Mesendoderm (in vitro differentiated cells): ENCODE results near the gene ADAM22.
A peak's percentile ranks its signal among the peaks of the same experiment; 100 is the strongest.
"Not testable (repeated sequence)": the region's sequence is repeated elsewhere in the genome, so short reads cannot be mapped to it uniquely, and the experiment has no call there.

Experiments used
- DNase-seq: peaks from one replicate; pipeline ENCODE4 v3.0.0; 2013
- H2AK5ac ChIP-seq: 2 replicates; pipeline ENCODE4 v1.6.1; 2013; ENCODE audit warnings: low read length, inconsistent platforms
- H2BK120ac ChIP-seq: 2 replicates; pipeline ENCODE4 v1.6.1; 2013; ENCODE audit warnings: low read depth, mild to moderate bottlenecking, low read length, moderate library complexity, mixed read lengths
- H2BK15ac ChIP-seq: replicated peaks from 2 replicates; pipeline ENCODE4 v1.6.1; 2013; ENCODE audit warnings: low read depth, mild to moderate bottlenecking, moderate library complexity
- H2BK5ac ChIP-seq: 2 replicates; pipeline ENCODE4 v1.6.1; 2013; ENCODE audit warnings: low read length, inconsistent platforms
- H3K18ac ChIP-seq: 2 replicates; pipeline ENCODE4 v1.6.1; 2013; ENCODE audit warnings: mild to moderate bottlenecking, low read length, mixed read lengths
- H3K23ac ChIP-seq: one replicate; pipeline ENCODE4 v1.6.1; 2013; ENCODE audit warnings: low read length
- H3K27ac ChIP-seq: 2 replicates; pipeline ENCODE4 v1.5.1; 2013; ENCODE audit warnings: low read depth, mild to moderate bottlenecking, inconsistent platforms, low read length, moderate library complexity
- H3K27me3 ChIP-seq: 2 replicates; pipeline ENCODE4 v1.6.1; 2013; ENCODE audit warnings: low read length, control low read depth, mild to moderate bottlenecking, inconsistent platforms; ENCODE audit not compliant: insufficient read depth, poor library complexity
- H3K36me3 ChIP-seq: 2 replicates; pipeline ENCODE4 v1.6.1; 2013; ENCODE audit warnings: low read length, inconsistent platforms; ENCODE audit not compliant: control insufficient read depth, insufficient read depth
- H3K4ac ChIP-seq: one replicate; pipeline ENCODE4 v1.6.1; 2013; ENCODE audit warnings: low read depth, mild to moderate bottlenecking, low read length, moderate library complexity
- H3K4me1 ChIP-seq: 2 replicates; pipeline ENCODE4 v1.6.1; 2013; ENCODE audit warnings: low read depth, low read length, inconsistent platforms; ENCODE audit not compliant: control insufficient read depth
- H3K4me2 ChIP-seq: 2 replicates; pipeline ENCODE4 v1.6.1; 2013; ENCODE audit warnings: low read length
- H3K4me3 ChIP-seq: 2 replicates; pipeline ENCODE4 v1.5.1; 2013; ENCODE audit warnings: mild to moderate bottlenecking, low read length
- H3K56ac ChIP-seq: one replicate; pipeline ENCODE4 v1.6.1; 2013; ENCODE audit warnings: low read length
- H3K79me1 ChIP-seq: 2 replicates; pipeline ENCODE4 v1.6.1; 2013; ENCODE audit warnings: low read length, inconsistent platforms
- H3K79me2 ChIP-seq: 2 replicates; pipeline ENCODE4 v1.6.1; 2013; ENCODE audit warnings: mild to moderate bottlenecking, low read length; ENCODE audit not compliant: control insufficient read depth, insufficient read depth
- H3K9ac ChIP-seq: 2 replicates; pipeline ENCODE4 v1.6.1; 2013; ENCODE audit warnings: low read length, inconsistent platforms
- H4K5ac ChIP-seq: one replicate; pipeline ENCODE4 v1.6.1; 2013; ENCODE audit warnings: low read length
- H4K8ac ChIP-seq: one replicate; pipeline ENCODE4 v1.6.1; 2013; ENCODE audit warnings: low read depth, mild to moderate bottlenecking, control low read depth, low read length, moderate library complexity
- WGBS: extraction: QIAGEN DNeasy Blood & Tissue Kit; methylation state at CpG from one replicate; pipeline ENCODE4 v1.1.7; 2013; ENCODE audit warnings: low lambda C conversion rate, missing lambda C conversion rate; ENCODE audit not compliant: insufficient coverage; ENCODE audit errors: extremely low coverage; 5-methylcytosine and 5-hydroxymethylcytosine counted together

The ADAM22 gene

DNA sequence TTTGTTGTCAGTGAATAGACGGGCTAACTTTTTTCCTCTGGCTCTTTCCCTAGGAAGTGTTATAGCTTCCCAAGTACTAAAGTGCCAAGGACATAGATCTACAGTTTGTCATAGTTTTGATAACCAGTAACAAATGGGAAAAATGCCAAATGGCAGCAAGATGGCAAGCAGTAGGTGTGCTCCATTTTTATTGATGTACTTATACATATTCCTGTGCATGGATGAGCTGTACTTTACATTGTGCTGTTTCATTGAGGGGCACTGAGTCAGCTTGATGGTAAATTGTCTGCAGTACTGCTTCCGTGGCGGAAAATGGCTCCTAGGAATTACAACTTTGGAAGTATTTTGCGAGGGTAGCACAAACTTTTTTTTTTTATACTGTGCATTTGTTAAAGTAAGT lies 7.1 kb downstream of the ADAM22 start:
- Histone ChIP-seq H4K5ac (no peak overlapping the region), H3K9ac (no peak overlapping the region), H3K79me1 (no peaks in the 10 kb centered on the region), H3K27me3 (no peaks in the 10 kb centered on the region), H3K23ac (no peak overlapping the region), H2AK5ac (no peak overlapping the region), H3K56ac (no peak overlapping the region), H3K18ac (no peak overlapping the region), H3K79me2 (no peaks in the 10 kb centered on the region), H4K8ac (no peak overlapping the region), H3K4ac (no peak overlapping the region), H3K36me3 (no peaks in the 10 kb centered on the region), H3K27ac (no peak overlapping the region), H3K4me3 (no peak overlapping the region), H2BK120ac (no peak overlapping the region), H2BK15ac (no peak overlapping the region), H2BK5ac (no peak overlapping the region), H3K4me1 (no peaks in the 10 kb centered on the region), H3K4me2 (no peak overlapping the region)
- DNase-seq: no peak
- no CpG with 5 or more reads among the region's 4 CpGs for WGBS

DNA sequence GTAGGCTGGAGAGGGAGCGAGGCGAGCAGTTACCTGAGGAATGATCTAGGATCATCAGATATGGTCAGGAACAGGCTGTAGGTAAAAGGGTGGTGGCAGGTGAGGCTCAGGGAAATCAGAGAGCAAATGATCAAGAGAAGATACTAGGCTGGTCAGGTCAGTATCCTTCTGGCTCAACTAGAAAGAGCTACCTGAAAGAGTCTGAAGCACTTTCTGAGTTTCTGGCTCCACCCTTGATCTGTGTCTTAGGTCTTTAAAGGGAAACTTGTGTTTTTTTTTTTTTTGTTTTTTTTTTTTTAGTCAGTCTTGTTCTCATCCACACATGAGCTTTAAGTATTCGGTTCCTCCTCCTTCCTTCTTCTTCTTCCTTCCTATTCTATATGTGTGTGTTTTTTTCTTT lies 10.5 kb downstream of the ADAM22 start:
- H3K4me1 ChIP-seq: no peaks in the 10 kb centered on the region
- no CpG with 5 or more reads among the region's 3 CpGs for WGBS
- no peaks in the 10 kb centered on the region for H3K36me3 ChIP-seq
- H4K5ac ChIP-seq: no peak overlapping the region
- H3K79me1 ChIP-seq: no peaks in the 10 kb centered on the region
- H2BK120ac ChIP-seq: no peak overlapping the region
- no peak overlapping the region for H3K4ac ChIP-seq
- DNase-seq: no peak
- no peak overlapping the region for H2BK15ac ChIP-seq
- H4K8ac ChIP-seq: no peak overlapping the region
- no peak overlapping the region for H2AK5ac ChIP-seq
- no peak overlapping the region for H3K27ac ChIP-seq
- no peak overlapping the region for H3K9ac ChIP-seq
- no peak overlapping the region for H3K23ac ChIP-seq
- no peak overlapping the region for H3K4me2 ChIP-seq
- no peaks in the 10 kb centered on the region for H3K79me2 ChIP-seq
- no peak overlapping the region for H3K18ac ChIP-seq
- H3K56ac ChIP-seq: peak overlapping the region; percentile 35
- no peak overlapping the region for H2BK5ac ChIP-seq
- H3K27me3 ChIP-seq: no peaks in the 10 kb centered on the region
- H3K4me3 ChIP-seq: no peak overlapping the region

DNA sequence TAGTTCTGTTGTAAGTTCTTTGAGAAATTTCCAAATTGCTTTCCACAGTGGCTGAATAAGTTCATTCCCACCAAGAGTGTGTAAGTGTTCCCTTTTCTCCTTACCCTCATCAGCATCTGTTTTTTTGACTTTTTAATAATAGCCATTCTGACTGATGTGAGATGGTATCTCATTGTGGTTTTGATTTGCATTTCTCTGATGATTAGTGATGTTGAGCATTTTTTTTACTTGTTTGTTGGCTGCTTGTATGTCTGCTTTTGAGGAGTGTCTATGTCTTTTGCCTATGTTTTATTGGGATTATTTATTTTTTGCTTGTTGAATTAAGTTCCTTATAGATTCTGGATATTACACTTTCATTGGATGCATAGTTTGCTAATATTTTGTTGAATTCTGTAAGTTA lies 11.9 kb downstream of the ADAM22 start:
- H2BK120ac ChIP-seq, H3K56ac ChIP-seq, H2BK5ac ChIP-seq, H2BK15ac ChIP-seq, H3K4me1 ChIP-seq, H3K36me3 ChIP-seq, H3K9ac ChIP-seq, H3K18ac ChIP-seq, H3K4me3 ChIP-seq, H3K4ac ChIP-seq, DNase-seq, H3K27me3 ChIP-seq, H3K79me2 ChIP-seq, H2AK5ac ChIP-seq, H3K27ac ChIP-seq, H4K8ac ChIP-seq, H4K5ac ChIP-seq, H3K79me1 ChIP-seq, H3K23ac ChIP-seq, H3K4me2 ChIP-seq: not testable (repeated sequence)

DNA sequence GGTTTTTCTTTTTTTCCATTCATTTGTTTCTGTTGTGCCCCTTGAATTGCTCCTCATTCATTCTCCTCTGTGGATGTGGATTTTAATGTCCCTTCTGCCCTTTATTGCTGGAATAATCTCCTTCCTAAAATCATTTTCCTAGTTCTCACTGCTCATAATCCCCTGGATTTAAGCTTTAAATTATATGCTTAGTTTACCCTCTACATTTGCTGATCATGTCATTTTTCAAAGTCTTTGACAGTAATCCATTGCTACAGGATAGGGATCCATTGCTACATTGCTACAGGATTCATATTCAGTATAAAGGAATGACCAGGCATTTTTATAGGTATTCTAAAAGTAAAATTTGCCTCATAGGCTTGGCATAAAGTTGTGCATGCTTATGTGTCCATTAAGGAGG lies 14.3 kb downstream of the ADAM22 start:
- Histone ChIP-seq H3K79me2 (no peaks in the 10 kb centered on the region), H3K27me3 (no peaks in the 10 kb centered on the region), H3K27ac (no peak overlapping the region), H3K79me1 (no peaks in the 10 kb centered on the region), H3K9ac (no peak overlapping the region), H3K4ac (no peak overlapping the region), H3K18ac (no peak overlapping the region), H2BK120ac (no peak overlapping the region), H3K36me3 (no peaks in the 10 kb centered on the region), H2BK15ac (no peak overlapping the region), H4K5ac (no peak overlapping the region), H2BK5ac (no peak overlapping the region), H3K4me3 (no peak overlapping the region), H3K4me2 (no peak overlapping the region), H3K56ac (no peak overlapping the region), H3K4me1 (no peaks in the 10 kb centered on the region), H2AK5ac (no peak overlapping the region), H3K23ac (no peak overlapping the region), H4K8ac (no peak overlapping the region)
- no peak for DNase-seq

DNA sequence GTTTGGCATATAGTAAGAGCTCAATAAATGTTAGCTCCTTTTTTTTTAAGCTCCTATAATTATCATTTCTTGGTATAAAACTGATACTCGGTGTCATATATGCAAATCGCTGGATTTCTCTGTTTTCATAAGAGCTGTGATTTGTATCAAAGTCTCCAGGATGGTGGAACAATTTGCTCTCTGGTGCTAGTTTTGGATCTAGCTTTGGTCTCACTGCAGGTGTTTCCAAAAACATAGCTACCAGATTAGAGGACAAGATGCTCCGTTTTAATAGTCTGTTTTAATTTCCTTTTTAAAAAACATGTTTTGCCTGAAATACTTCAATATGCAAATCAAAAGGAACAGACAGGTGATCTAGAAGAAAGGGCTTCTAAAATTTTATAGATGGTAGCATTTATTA lies 25.3 kb downstream of the ADAM22 start:
- H3K4me2 ChIP-seq: no peak overlapping the region
- no peak overlapping the region for H2AK5ac ChIP-seq
- no peak overlapping the region for H3K56ac ChIP-seq
- H3K4me3 ChIP-seq: no peak overlapping the region
- H3K27me3 ChIP-seq: no peaks in the 10 kb centered on the region
- no CpG with 5 or more reads among the region's 3 CpGs for WGBS
- H3K9ac ChIP-seq: no peak overlapping the region
- no peak for DNase-seq
- no peak overlapping the region for H3K27ac ChIP-seq
- no peak overlapping the region for H4K8ac ChIP-seq
- H3K4ac ChIP-seq: no peak overlapping the region
- H3K4me1 ChIP-seq: no peaks in the 10 kb centered on the region
- H2BK15ac ChIP-seq: no peak overlapping the region
- H3K36me3 ChIP-seq: no peaks in the 10 kb centered on the region
- H4K5ac ChIP-seq: no peak overlapping the region
- no peak overlapping the region for H3K23ac ChIP-seq
- H3K18ac ChIP-seq: no peak overlapping the region
- no peak overlapping the region for H2BK5ac ChIP-seq
- H3K79me1 ChIP-seq: no peaks in the 10 kb centered on the region
- H2BK120ac ChIP-seq: no peak overlapping the region
- H3K79me2 ChIP-seq: no peaks in the 10 kb centered on the region

DNA sequence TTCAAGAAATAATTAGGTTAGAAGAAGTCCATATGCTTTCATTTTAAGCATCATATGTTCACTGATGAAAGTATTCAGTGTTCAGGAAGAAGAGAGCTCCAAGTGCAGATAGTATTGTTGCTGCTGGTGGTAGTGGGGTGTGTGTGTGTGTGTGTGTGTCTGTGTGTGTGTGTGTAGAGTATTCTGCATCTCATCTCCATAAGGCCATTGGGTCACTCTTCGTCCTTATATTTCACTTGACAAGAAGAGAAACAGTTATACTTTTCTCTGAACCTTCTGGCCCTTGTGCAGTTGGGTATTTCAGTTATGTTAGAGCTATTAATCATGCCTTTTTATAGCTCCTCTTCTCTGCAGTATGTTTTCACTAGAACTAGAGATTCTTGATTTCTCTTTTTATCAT lies 26.2 kb downstream of the ADAM22 start:
- no peak for DNase-seq
- Histone ChIP-seq H4K5ac (no peak overlapping the region), H3K9ac (no peak overlapping the region), H2BK15ac (no peak overlapping the region), H3K27me3 (no peaks in the 10 kb centered on the region), H3K79me2 (no peaks in the 10 kb centered on the region), H3K18ac (no peak overlapping the region), H3K27ac (no peak overlapping the region), H3K4me1 (no peaks in the 10 kb centered on the region), H2AK5ac (no peak overlapping the region), H3K4ac (no peak overlapping the region), H3K4me3 (no peak overlapping the region), H3K56ac (no peak overlapping the region), H3K23ac (no peak overlapping the region), H2BK120ac (no peak overlapping the region), H3K79me1 (no peaks in the 10 kb centered on the region), H3K36me3 (no peaks in the 10 kb centered on the region), H2BK5ac (no peak overlapping the region), H3K4me2 (no peak overlapping the region), H4K8ac (no peak overlapping the region)
- no CpG with 5 or more reads among the region's 1 CpG for WGBS
